ENCODE measurements around the gene HEXA.

- TF ChIP-seq POLR2A (IDR thresholded peaks at IDR 0.05) = no peak
- TF ChIP-seq CTCF (IDR thresholded peaks at IDR 0.05) = no peak
- TF ChIP-seq EP300 (IDR thresholded peaks at IDR 0.05) = no peak
Measured at GRCh38 chr15:72397796-72398588, 22.2 kb upstream of the HEXA start, which contains the start of gene TMEM202.
